Dermis blood vessel endothelial cell (primary cell): ENCODE measurements around the gene BAZ1B. TPM values are rescaled to one million over a fixed set of nuclear protein-coding genes. Genes with fewer than 3 reads are reported as not detected.
"Not testable (repeated sequence)": the region's sequence is repeated elsewhere in the genome, so short reads cannot be mapped to it uniquely, and the experiment has no call there.

Experiments
- DNase-seq: peaks from one replicate; pipeline ENCODE4 v3.0.0; 2010
- total RNA-seq: library from RNA; depleted of rRNA; stranded (reverse); fragments of >200 nt; gene quantifications from 2 replicates; pipeline ENCODE4 v1.2.3, GENCODE V29; 2014

The BAZ1B gene
- total RNA-seq, 1 donor from 2014 or later = 55.1 TPM

DNA sequence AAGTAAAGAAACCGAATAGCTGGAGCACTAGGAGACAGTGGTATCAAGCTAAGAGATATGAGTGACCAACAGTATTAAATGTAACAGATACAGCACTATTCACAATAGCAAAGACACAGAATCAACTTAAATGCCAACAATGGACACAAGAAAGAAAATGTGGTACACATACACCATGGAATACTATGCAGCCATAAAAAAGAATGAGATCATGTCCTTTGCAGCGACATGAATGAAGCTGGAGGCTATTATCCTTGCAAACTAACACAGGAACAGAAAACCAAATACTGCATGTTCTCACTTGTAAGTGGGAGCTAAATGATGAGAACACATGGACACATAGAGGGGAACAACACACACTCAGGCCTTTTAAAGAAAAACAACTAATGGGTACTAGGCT lies 26.6 kb downstream of the BAZ1B start:
- not testable (repeated sequence) for DNase-seq

DNA sequence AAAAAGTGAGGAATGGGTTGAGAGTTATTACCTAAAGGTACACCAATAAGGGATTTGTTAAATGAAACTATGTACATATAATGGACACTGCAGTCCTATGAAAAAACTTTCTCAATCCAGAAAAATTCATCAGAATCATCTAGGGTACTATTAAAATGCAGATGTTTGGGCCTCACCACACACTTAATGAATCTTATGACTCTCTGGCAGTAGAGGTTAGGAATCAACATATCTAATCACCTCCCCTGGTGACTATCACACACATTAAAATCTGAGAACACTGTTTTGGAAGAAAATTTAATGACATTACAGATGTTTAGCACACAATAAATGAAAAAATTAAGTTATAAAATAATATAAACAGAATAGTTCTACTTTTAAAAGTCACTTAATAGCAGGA lies 32.1 kb downstream of the BAZ1B start:
- no peak for DNase-seq

DNA sequence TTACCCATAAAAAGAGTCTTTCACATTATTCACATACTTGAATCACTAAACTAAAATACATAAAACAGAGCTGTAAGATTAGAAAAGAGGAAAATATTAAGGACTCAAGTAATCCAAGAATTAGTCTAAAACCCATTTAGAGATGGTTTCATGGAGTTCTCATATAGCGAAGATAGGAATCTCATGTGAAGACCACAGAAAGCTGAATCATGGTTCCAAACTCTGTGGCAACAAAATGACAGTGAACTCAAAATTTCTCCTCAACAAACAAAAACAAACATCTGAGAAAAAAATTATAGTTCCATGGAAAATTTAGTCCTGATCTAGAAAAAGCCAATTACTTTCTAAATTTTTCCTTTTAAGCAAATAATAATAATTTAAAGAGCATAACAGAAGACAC lies 34.6 kb downstream of the BAZ1B start:
- no peak for DNase-seq

DNA sequence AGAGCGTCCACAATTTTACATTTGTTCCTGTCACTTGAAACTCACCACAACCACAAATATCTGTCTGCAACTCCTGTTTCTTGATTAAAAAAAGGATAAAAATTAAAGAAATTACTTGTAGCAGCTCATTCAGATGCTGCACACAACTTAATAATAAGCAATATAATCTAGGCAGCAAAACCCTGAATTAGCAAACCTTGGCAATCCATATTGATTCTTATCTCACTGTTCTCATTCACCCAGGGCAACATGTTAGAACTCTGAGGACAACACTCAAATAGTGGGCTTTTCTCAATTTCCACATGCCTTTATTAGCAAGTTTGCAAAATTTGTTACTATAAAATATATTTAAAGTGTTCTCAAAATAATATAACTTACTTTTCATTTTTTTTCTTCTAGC lies 38.9 kb downstream of the BAZ1B start:
- no peak for DNase-seq

DNA sequence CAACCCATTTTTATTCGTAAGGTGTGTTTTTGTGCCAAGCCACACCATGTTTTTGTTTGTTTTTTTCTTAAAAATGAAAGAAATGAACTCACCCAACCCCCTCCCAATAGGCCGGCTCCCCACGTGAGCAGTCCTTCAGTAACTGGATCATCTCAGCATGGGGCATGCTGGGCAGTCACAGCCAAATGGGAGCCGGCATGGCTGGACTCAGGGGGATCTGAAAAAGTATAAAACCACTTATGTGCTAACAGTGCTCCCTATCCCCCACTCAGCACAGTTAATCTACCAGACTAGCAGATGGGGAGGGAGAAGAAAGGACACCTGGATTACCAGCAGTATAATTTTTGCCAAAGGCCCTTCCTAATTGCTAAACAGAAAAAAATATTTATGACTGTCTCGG lies 39.3 kb downstream of the BAZ1B start:
- DNase-seq = no peak

DNA sequence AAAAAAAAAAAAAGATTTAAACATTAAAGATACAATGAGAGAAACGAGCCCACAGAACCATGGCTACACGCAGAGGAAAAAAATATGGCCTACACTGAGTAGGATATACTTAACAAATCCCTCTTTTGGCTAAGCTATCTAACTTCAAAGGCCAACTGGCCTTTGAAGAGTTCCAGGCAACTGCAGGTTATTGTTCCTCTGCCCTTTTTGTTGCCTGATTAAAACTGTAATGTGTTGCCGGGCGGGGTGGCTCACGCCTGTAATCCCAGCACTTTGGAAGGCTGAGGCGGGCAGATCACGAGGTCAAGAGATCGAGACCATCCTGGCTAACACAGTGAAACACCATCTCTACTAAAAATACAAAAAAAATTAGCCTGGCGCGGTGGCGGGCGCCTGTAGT lies 40.6 kb downstream of the BAZ1B start:
- not testable (repeated sequence) for DNase-seq

DNA sequence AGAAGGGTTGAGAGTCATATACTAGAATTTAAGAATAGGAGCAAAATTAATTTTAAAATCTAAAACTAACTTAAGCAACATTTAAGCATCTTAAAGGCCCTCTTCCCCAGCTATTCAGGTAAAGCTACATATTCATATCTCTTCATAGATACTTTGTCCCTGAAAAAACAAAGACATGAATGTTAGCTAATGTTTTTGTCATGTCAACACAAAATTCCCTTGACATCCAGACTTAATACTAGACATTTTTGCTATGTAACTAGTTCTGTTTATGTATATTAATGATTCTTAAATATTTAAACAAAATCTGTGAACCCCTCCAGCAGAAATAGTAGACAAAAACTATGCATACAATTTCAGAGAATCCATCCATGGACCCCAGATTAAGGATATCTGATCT lies 43.5 kb downstream of the BAZ1B start:
- DNase-seq = no peak

DNA sequence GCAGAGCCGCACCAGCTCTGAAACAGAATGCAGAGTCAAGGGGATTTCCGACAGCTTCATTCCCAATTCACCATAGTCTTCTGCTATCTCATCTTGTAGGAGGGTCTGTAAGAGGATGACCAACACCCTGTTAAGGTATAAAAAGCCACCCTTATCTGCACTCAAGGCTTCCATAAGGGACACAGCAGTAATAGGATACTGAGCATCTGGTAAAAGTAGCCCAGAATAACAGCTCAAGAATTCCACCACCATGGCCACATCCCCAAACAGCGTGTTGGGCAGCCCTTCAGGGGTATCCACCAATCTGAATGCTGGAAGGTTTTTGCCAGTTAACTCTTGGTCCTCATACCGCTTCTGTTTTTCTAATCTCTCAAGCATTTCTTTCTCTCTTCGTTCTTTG lies 44.7 kb downstream of the BAZ1B start:
- DNase-seq = no peak

DNA sequence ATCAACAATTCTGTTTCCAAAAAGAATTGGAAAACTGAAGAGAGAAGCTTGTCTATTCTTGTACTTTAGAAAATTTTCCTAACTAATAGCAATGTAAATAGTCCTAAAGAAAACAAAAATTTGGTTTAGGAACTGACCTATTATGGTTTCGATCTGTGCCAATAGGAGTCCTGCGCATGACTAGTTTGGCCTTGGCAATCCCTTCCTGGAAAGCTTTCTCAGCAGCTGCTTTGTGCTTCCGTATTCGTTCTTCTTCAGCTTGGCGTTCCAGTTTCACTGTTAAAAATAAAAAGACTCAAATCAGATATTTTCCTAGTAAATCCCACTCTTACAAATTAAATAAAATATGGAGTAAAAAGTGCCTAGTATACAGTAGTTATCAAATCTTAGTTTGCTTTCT lies 51.9 kb downstream of the BAZ1B start:
- DNase-seq = no peak

DNA sequence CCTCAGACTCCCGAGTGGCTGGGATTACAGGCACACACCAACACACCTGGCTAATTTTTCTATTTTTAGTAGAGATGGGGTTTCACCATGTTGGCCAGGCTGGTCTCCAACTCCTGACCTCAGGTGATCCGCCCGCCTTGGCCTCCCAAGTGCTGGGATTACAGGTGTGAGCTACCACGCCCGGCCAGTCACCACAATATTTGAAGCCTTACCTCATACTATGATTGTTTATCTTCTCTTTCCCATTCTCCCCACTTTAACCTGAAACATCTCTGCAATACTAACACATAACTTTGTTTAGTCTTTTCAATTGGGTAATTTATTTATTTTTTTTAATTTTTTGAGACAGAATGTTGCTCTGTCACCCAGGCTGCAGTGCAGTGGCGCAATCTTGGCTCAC lies 55.0 kb downstream of the BAZ1B start:
- not testable (repeated sequence) for DNase-seq

DNA sequence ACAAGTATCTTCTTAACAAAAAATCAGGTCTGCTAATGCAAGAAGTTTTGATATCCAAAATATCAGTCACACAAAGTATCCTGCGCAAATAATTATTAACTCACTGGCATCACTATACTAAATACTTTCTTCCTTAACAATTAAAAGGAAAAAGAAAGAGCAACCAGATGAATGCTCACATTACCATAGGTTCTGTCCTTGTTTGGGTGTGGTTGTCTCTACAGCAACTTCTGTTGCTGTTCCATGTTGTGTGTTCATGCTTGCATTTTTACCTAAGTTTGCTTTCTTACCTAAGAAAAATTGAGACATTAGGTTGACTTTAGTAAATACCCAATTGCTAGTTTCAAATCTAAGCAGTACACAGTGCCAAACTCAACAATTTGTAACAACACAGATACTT lies 56.0 kb downstream of the BAZ1B start:
- DNase-seq = no peak

DNA sequence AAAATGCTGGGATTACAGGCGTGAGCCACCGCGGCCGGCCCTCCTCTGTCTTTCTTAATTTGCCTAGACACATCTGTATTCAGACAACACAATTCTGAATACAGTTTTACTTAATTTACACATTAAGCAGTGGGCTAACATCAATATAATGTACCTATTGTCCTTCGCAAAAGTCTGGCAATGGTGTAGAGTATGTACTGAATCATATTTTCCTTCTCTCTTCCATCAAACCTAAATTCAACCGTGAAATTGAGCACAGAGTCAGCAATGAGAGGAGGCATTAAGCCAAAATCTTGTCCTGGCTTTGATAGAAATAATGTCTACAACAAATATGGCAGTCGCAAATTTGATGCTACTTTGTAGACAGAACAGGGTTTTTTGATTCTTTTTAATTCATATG lies 58.1 kb downstream of the BAZ1B start:
- DNase-seq = no peak

DNA sequence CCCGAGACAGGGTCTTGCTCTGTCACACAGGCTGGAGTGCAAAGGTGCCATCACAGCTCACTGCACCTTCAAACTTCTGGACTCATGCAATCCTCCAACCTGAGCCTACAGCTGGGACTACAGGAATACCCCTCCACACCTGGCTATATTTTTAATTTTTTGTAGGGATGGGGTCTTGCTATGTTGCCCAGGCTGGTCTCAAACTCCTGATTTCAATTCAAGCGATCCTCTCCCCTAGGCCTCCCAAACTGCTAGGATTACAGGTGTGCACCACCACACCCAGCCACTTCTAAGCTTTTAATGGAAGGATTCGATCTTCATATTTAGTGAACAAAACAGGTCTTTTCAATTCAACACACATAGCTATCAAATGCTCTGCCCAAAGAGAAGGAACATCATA lies 58.8 kb downstream of the BAZ1B start:
- no peak for DNase-seq

DNA sequence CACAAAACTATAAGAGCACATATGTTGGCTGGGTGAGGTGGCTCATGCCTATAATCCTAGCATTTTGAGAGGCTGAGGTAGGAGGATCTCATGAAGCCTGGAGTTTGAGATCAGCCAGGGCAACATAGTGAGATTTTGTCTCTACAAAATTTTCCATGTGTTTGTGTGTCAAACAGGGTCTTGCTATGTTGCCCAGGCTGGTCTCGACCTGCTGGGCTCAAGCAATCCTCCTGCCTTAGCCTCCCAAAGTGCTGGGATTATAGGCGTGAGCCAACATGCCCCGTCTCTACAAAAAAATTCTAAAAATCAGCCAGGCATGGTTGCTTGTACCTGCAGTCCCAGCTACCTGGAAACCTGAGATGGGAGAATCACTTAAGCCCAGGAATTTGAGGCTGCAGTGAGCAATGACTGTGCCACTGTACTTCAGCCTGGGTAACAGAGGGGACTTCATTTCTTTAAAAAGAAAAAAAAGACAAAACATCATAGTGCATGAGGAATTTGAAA lies 60.3 kb downstream of the BAZ1B start:
- DNase-seq = no peak

DNA sequence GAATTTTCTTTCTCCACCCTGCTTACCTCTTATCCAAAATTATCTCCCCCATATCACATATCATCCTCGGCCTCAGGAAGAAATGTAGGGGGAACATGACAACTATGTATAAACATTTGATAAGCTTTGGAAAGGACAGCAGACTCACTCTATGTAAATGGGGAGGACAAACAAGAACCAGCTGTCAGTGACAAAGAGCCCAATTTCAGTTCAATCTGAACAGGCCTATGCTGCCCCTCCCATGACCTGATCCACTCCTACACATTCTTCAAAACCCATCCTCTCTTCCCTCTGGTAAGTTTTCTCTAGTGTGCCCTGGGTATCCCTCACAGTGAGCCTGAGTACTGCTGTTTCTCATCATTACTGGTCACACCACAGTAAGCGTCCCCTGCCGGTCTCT lies 67.7 kb downstream of the BAZ1B start:
- DNase-seq = no peak

DNA sequence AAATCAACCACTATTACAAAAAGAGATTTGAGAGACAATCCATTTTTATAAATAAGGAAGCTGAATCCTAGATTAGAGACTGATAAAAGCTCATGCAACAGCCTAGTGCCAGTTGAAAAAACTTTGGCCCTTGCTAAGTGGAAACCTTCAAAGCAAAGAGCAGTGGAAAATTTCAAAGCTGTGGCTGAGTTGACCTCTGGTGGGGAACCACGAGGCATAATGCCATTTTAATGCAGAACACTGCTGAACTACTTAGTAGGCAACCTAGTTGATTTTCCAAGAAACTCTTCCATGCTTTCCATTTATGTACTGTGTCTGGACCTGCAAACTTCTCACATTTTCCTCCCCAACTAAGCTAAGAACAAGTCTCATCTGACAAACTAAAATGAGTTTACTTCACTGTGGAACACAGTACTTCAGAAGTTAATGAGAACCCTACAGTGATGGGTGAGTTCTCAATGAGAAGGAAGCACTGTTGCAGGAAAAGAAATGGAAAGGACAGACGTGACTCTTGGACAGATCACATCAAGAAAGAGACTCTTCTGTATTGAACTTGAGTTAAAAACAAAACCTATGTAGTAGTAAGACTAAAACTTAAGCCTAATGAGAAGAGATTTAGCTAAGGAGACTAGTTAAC lies 69.0 kb downstream of the BAZ1B start:
- DNase-seq = no peak

DNA sequence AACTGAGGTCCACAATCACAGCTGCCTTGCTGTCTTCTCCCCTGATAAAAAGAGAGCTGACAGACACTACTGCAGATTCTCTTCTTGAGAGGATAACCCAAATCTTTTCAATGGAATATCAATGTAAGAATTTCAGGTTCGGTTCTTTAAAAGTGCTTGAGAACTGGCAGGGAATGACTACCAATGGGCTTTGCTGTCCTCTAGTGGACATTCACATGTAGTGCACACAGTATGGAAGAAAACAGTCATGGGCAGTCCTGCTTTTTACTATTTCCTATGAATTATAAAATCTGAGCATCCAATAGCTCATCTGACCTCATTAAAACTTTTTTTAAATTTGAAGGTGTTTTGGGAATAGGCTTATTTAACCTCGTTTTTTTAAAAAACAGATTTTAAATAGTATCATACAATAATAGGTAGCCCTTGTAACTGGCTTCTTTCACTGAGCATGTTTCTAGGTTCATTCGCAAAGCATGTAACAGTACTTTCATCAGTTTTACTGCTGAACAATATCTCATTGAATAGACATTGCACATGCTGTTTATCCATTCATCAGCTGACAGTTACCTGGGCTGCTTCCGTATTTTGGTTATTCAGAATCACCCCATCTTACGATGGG lies 70.2 kb downstream of the BAZ1B start:
- DNase-seq = peak; percentile 82

DNA sequence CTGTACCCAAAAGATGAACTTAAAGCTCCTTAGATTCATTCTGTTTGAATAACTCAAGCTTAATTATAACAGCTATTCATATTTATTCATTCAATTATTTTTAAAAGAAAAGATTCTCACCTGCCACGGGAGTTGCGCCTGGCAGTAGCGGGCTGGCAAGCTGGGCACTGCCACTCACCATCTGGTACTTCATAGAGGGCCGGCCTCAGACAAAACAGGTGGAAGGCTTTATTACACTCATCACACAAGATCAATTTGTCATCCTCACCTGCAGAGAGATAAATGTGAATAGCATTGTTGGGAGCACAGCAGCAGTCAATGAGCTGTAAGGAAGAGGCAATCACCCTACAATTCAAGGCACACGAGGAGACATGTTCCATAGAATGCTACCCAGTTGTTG lies 72.7 kb downstream of the BAZ1B start:
- DNase-seq = no peak

DNA sequence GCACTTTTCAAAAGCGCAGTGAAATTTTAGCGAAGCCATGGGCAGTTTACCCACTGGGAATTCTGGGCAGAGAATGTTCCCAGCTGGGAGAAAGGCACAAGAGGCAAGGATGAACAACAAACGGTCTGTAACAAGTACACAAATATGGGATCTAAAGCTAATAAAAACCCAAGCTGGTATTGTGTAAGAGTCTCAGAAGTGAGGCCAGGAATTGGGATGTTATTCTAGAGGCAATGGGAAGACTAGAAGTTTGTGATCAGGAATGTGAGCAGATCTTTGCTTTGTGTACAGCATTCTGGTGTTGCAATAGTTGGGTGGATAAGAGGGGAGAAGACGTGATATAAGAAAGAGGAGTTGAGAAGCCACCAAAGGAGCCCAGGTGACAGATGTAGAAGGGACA lies 73.5 kb downstream of the BAZ1B start:
- no peak for DNase-seq

DNA sequence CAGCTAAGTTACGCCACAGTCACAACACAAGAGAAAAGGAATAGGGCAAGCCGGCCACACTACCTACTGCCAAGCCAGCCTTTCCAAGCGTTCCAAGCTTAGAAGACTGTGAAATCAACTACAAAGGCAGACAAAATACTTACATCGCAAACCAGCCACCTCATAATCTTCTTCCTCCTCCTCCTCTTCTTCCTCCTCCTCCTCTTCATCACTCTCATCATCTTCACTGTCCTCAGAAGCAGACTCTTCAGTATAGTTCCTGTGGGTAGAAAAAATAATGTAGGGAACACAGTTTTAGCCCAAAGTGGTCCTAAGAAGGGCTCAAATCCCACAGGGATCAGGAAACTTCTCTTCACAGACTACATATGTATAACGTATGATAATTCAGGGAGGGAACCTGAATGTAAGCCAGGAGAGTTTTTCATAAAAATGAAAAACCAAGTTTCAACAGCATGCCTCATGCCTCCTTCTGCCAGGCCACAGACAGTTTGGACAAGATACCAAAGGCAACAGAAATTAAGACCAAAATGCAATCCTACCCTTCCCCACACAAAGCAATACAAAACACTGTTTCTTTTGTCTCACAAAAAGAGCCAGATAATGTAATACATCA lies 74.9 kb downstream of the BAZ1B start:
- no peak for DNase-seq

DNA sequence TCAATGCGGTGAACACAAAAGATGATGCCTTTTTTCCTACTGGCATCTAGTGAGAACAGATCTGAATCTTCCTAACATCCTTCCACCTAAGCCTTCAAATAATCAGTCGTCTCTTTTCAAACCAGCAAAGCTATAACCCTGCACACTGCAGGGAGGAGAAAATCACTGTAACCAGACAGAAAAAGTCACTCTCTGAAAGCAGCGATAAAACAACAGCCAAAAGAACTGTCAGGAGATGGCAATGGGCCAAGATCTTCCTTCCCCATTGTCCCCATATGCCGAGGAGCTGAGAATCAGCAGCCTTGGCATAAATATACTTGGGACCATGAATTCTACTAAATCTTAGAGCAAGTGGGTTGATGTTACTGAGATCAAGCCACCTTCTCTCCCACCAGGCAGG lies 75.4 kb downstream of the BAZ1B start:
- DNase-seq = peak; percentile 44

DNA sequence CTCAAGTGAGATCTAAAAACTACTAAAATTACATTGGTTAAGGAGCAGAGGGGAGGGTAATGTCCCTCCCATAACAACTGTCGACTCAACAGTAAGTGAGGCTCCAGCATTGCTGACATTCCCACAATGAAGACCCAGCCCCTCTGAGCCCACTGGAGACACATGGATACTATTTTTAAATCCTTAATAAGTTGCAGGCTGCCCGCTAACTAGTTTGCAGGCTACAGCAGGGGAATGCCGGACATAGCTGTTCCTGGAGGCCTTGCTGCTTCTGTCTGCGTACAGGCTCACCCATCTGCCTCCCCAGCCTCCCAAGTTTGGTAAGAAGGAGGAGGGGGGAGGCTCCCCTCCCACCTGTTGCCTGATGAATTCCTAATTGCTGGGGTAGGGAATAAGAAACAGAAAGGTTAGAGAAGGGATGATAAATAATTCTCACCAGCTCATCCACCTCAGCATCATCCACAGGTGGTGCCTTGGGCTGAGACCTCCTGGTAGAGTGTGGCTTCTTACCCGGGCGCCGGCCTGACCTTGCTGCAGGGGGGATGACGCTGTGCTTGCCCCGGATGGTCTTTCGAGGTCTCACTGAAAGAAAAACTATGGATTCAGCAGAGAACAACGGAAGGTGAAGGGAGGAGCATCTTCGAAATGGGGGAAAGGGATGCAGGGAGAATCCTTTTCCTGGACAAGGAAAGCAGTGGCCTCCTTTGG lies 78.4 kb downstream of the BAZ1B start:
- no peak for DNase-seq

DNA sequence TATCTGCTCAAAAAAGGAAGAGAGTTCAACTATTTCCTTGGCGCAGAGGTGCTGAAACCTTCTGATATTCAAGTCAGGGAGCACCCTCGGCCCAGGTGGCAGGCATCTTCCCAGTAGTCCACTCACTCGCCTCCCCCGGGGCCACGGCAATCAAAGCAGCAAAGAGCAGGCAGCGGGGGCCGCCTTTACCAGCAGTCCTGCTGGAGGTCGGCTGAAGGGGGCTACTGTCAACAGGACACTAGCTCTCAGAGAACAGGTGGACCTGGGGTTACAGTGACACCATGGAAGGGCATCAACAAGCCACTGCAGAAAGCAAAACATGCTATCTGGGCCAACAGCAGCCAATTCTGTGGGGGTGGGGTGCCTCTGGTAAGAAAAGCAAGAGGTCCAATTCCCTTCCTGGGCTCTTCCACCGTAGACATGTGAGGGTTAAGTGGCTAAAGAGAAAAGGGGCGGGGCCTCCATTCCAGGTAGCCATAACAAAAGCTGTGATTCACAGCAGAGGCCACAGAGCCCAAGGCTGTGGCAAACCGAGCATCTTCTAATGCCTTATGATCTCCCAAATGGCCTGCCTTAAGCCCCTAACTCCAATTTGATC lies 79.1 kb downstream of the BAZ1B start:
- DNase-seq = no peak
